Right lobe of liver (tissue), 6 donors: ENCODE results near the gene ICA1L. TPM values are rescaled to one million over a fixed set of nuclear protein-coding genes. Genes with fewer than 3 reads are reported as not detected.
"Not testable (repeated sequence)": the region's sequence is repeated elsewhere in the genome, so short reads cannot be mapped to it uniquely, and the experiment has no call there.

Experiments used
- ATAC-seq, 4 donors: fragments of 200-7000 bp; cut with Tn5 transposase; one replicate each; pipeline ENCODE4 v1.9.1; 2020; ENCODE audit warnings: mild to moderate bottlenecking in 4 of 4, moderate library complexity in 4 of 4
- DNase-seq, 3 donors: peaks; one replicate each; pipeline ENCODE4 v3.0.0-alpha.2; 2020
- H3K27ac ChIP-seq, 3 donors: fragments of 200-600 bp; one replicate each; pipeline ENCODE4 v1.8.0; 2022
- H3K27me3 ChIP-seq, 2 donors: fragments of 200-600 bp; one replicate each; pipeline ENCODE4 v1.8.0; 2022
- H3K36me3 ChIP-seq, 4 donors: fragments of 200-600 bp; sonication (generic) in 1 of 4; one replicate each; pipeline versions ENCODE4 v1.5.1 to v1.8.0; 2017 to 2022; ENCODE audit warnings: control low read depth in 1 of 4
- H3K4me1 ChIP-seq, 4 donors: fragments of 200-600 bp; sonication (generic) in 1 of 4; one replicate each; pipeline versions ENCODE4 v1.5.1 to v1.8.0; 2017 to 2022; ENCODE audit warnings: control low read depth in 1 of 4
- H3K4me3 ChIP-seq, 3 donors: fragments of 200-600 bp; one replicate each; pipeline ENCODE4 v1.8.0; 2022
- H3K9me3 ChIP-seq, 4 donors: fragments of 200-600 bp; sonication (generic) in 1 of 4; one replicate each; pipeline versions ENCODE4 v1.5.1 to v1.8.0; 2017 to 2022; ENCODE audit warnings: control low read depth in 1 of 4
- POLR2A ChIP-seq: fragments of 450-650 bp; IDR thresholded peaks from one replicate; pipeline ENCODE4 v1.6.1; 2017; ENCODE audit warnings: antibody characterized with exemption, mild to moderate bottlenecking
- WGBS: methylation state at CpG from one replicate; pipeline ENCODE4 v1.1.6; 2018; ENCODE audit warnings: low coverage, low lambda C conversion rate; ENCODE audit not compliant: insufficient coverage; ENCODE audit errors: missing lambda C conversion rate; 5-methylcytosine and 5-hydroxymethylcytosine counted together
- intact Hi-C, 2 donors: fragments of 100-400 bp; cut with DNase I; formaldehyde crosslinking; loops; one replicate each; pipeline versions ENCODE4 v1.11.2 to v1.14.1; 2022
- total RNA-seq, 6 experiments: library from RNA; depleted of rRNA in 2 of 6; stranded (reverse); fragments of >200 nt in 2 of 6; fragmentation: NEBNext Ultra II Directional in 3 of 6; extraction: Animal tissue kit (Norgen Biotek cat#: 25700) in 3 of 6; gene quantifications; one replicate each; pipeline versions ENCODE4 v1.1.0 to v1.2.4, GENCODE V29; 2016 to 2023
- TF ChIP-seq, protein P1 (sequence below), 4 donors: fragments of 200-600 bp in 3 of 4; fragments of 450-650 bp in 1 of 4; IDR thresholded peaks; one replicate each; pipeline versions ENCODE4 v1.5.1 to v1.8.0; 2016 to 2022; ENCODE audit warnings: antibody characterized with exemption in 4 of 4, mild to moderate bottlenecking in 2 of 4
- donor health status: DM: no; HTN: yes; CAD: no.
- donor health status: DM: no; HTN: no; CAD: no.
- donor health status: DM: no; HTN: no; CAD: no.
- donor health status: DM: no; HTN: yes; CAD: no.
- donor health status: DM: no; HTN: yes; CAD: no.

Gene ICA1L
- total RNA-seq, 6 experiments from 2014 or later = 0.07 to 0.53 (median 0.15) TPM

DNA sequence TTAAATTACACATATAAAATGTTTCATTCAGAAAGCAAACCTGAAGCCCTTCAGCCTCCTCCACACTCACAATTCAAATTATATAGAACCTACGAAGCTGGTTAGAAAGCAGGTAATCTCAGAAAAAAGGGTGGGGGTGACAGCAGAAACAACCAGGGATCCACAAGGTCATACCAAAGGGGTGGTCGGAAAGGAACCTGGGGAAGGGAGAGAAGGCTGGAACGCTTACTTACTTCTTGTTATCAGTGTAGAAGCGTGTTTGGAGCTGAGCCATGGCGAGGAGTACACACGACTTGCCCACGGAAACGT lies 39.6 kb upstream of the ICA1L start:
- Histone ChIP-seq H3K36me3 (peaks cover 0 to 4% (median 1%) of the 10 kb centered on the region in 4 donors), H3K27me3 (no peaks in the 10 kb centered on the region), H3K4me3 (peak overlapping the region; percentile 74 to 92 (median 77)), H3K9me3 (no peaks in the 10 kb centered on the region), H3K4me1 (peaks cover 0 to 13% (median 8%) of the 10 kb centered on the region in 4 donors), H3K27ac (peak overlapping the region in 2 of 3 donors; percentile 63 to 81)
- TF ChIP-seq, protein P1, sequence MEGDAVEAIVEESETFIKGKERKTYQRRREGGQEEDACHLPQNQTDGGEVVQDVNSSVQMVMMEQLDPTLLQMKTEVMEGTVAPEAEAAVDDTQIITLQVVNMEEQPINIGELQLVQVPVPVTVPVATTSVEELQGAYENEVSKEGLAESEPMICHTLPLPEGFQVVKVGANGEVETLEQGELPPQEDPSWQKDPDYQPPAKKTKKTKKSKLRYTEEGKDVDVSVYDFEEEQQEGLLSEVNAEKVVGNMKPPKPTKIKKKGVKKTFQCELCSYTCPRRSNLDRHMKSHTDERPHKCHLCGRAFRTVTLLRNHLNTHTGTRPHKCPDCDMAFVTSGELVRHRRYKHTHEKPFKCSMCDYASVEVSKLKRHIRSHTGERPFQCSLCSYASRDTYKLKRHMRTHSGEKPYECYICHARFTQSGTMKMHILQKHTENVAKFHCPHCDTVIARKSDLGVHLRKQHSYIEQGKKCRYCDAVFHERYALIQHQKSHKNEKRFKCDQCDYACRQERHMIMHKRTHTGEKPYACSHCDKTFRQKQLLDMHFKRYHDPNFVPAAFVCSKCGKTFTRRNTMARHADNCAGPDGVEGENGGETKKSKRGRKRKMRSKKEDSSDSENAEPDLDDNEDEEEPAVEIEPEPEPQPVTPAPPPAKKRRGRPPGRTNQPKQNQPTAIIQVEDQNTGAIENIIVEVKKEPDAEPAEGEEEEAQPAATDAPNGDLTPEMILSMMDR (IDR thresholded peaks at IDR 0.05) = no peak
- TF ChIP-seq POLR2A = no peak
- 0% methylated on average over 3 of the region's 8 CpGs for WGBS
- DNase-seq (no peak), ATAC-seq (no peak)
- intact Hi-C loops = no loop called here

DNA sequence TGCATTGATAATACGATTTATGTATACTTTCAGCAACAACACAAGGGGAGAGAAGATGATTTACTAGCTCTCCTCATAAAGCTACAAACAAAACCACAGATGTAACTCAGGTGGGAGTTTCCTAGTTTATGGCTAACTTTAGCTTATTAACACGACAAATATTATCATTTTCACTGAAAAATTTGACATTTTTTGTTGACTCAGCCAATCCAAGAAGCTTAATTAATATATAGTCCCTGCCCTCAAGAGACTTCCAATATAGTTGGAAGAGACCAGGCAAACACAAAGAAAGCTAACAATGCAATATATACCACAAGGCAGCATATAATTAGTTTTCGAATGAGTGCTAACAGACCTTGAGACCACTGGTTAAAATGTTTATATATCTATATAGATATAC lies 39.1 kb upstream of the ICA1L start:
- ATAC-seq (no peak), DNase-seq (no peak)
- Histone ChIP-seq H3K4me3 (peak overlapping the region; percentile 74 to 92 (median 77)), H3K4me1 (peaks cover 0 to 13% (median 8%) of the 10 kb centered on the region in 4 donors), H3K27ac (no peak overlapping the region), H3K9me3 (no peaks in the 10 kb centered on the region), H3K27me3 (no peaks in the 10 kb centered on the region), H3K36me3 (peaks cover 0 to 6% (median 2%) of the 10 kb centered on the region in 4 donors)
- intact Hi-C loops = no loop called here
- WGBS = 7% methylated on average over 3 of the region's 3 CpGs
- TF ChIP-seq POLR2A = no peak

DNA sequence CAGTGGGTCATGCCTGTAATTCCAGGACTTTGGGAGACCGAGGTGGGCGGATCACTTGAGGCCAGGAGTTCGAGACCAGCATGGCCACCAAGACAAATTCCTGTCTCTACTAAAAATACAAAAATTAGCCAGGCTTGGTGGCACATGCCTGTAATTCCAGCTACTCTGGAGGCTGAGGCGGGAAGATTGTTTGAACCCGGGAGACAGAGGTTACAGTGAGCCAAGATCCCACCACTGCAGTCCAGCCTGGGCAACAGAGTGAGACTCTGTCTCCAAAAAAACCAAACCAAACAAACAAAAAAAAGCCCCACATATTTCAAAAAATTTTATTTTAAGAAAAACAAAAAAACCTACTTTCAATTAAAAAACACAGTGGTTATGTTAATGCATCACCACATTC lies 38.7 kb upstream of the ICA1L start:
- H3K27me3 ChIP-seq, DNase-seq, intact Hi-C loops, H3K36me3 ChIP-seq, ATAC-seq, H3K27ac ChIP-seq, H3K9me3 ChIP-seq: not testable (repeated sequence)
- Histone ChIP-seq H3K4me3 (peak overlapping the region in 2 of 3 donors; percentile 74 to 77), H3K4me1 (peaks cover 0 to 13% (median 8%) of the 10 kb centered on the region in 4 donors)
- 78% methylated on average over 5 of the region's 5 CpGs for WGBS

DNA sequence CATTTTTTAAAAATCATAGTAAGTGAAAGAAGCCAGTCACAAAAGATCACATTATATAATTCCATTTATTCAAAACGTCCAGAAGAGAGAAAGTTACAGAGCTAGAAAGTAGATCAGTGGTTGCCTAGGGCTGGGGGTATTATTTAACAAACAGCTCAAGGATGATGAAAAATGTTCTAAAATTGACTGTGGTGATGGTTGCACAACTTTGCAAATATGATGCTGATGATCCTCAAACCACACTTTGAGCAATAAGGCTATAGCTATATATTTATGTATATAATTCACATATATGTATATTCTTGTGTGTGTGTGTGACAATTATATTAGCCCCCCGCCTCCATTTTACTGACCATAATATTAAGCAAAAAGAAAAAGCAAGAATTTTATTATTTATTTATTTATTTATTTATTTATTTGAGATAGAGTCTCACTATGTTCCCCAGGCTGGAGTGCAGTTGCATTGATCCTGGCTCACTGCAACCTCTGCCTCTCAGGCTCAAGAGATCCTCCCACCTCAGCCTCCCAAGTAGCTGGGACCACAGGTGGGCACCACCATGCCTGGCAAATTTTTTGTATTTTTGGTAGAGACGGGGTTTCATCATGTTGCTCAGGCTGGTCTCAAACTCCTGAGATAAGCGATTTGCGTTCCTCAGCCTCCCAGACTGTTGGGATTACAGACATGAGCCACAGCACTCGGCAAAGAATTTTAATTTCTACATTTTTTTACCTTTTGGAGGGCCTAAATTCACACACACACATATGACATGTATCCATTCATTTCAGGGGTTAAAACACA lies 38.0 kb upstream of the ICA1L start:
- WGBS = 81% methylated on average over 5 of the region's 6 CpGs
- Histone ChIP-seq H3K27me3 (no peaks in the 10 kb centered on the region), H3K4me1 (peaks cover 0 to 13% (median 8%) of the 10 kb centered on the region in 4 donors), H3K4me3 (no peak overlapping the region), H3K27ac (no peak overlapping the region), H3K9me3 (no peaks in the 10 kb centered on the region), H3K36me3 (peaks cover 0 to 6% (median 2%) of the 10 kb centered on the region in 4 donors)
- no peak for DNase-seq
- ATAC-seq = no peak
- intact Hi-C loops = no loop called here
- TF ChIP-seq, protein P1 (IDR thresholded peaks at IDR 0.05) = no peak
- no peak for TF ChIP-seq POLR2A

DNA sequence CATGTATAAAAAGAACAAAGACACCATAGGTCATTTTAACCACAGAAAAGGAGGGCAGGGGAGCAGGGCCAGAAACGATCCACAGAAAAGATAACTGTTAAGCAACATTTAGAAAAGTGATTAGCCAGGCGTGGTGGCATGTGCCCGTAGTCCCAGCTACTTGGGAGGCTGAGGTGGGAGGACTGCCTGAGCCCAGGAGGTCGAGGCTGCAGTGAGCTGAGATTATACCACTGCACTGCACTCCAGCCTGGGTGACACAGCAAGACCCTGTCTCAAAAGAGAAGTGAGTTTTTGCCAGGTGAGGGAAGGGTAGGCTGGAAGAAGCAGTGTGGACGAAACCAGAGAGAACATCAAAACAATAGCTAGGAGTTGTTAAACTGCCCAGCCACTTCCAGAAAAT lies 36.6 kb upstream of the ICA1L start:
- TF ChIP-seq, protein P1 (IDR thresholded peaks at IDR 0.05) = no peak
- TF ChIP-seq POLR2A = no peak
- no peak for ATAC-seq
- no peak for DNase-seq
- Histone ChIP-seq H3K27ac (no peak overlapping the region), H3K9me3 (no peaks in the 10 kb centered on the region), H3K27me3 (no peaks in the 10 kb centered on the region), H3K36me3 (peaks cover 0 to 6% (median 2%) of the 10 kb centered on the region in 4 donors), H3K4me1 (peaks cover 0 to 13% (median 8%) of the 10 kb centered on the region in 4 donors), H3K4me3 (no peak overlapping the region)
- intact Hi-C loops = no loop called here
- 79% methylated on average over 5 of the region's 5 CpGs for WGBS

DNA sequence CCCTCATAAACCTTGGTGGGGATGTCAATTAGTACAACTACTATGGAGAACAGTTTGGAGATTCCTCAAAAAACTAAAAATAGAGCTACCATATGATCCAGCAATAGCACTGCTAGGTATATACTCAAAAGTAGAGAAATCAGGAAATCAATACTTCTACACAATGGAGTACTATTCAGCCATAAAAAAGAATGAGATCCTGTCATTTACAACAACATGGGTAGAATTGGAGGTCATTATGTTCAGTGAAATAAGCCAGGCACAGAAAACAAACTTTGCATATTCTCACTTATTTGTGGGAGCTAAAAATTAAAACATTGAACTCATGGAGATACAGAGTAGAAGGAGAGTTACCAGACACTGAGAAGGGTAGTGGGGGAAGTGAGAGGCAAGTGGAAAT lies 33.9 kb upstream of the ICA1L start:
- ATAC-seq, H3K27ac ChIP-seq, H3K27me3 ChIP-seq: not testable (repeated sequence)

More for the DNA sequence above, 33.9 kb upstream of the ICA1L start:
- H3K4me3 ChIP-seq, DNase-seq, H3K9me3 ChIP-seq, H3K36me3 ChIP-seq, H3K4me1 ChIP-seq, intact Hi-C loops: not testable (repeated sequence)
